NCI-H128 (cell line): ENCODE measurements around the gene PNMA1.

ENCODE experiments used
- DNase-seq: peaks from one replicate; lab custom pipeline; 2025; ENCODE audit not compliant: unreplicated experiment; lab: John Stamatoyannopoulos, UW

Gene PNMA1

GRCh38 chr14:73713803-73714655 is at the start of gene PNMA1:
PNMA1 (minus strand) TSS chr14:73714384; CDS start chr14:73713639, 745 bp downstream.
- peak; percentile 78 for DNase-seq

GRCh38 chr14:73763396-73763795 is 49.2 kb upstream of the PNMA1 start:
- DNase-seq, result no peak

GRCh38 chr14:73762375-73762822 is 48.2 kb upstream of the PNMA1 start:
- no peak for DNase-seq

GRCh38 chr14:73761618-73762355 is 47.6 kb upstream of the PNMA1 start:
- DNase-seq, result no peak

- no peak for DNase-seq
Measured at GRCh38 chr14:73760598-73761586, 46.7 kb upstream of the PNMA1 start.

GRCh38 chr14:73759714-73760597 is 45.8 kb upstream of the PNMA1 start:
- peak; percentile 88 for DNase-seq

- DNase-seq, result no peak
Measured at GRCh38 chr14:73759183-73759713, 45.1 kb upstream of the PNMA1 start.

GRCh38 chr14:73758392-73759182 is 44.4 kb upstream of the PNMA1 start:
- DNase-seq, result peak; percentile 26

GRCh38 chr14:73757876-73758391 is 43.8 kb upstream of the PNMA1 start:
- DNase-seq, result no peak

GRCh38 chr14:73757381-73757780 is 43.2 kb upstream of the PNMA1 start:
- no peak for DNase-seq

- no peak for DNase-seq
Measured at GRCh38 chr14:73755434-73756014, 41.3 kb upstream of the PNMA1 start.

- DNase-seq, result no peak
Measured at GRCh38 chr14:73754911-73755360, 40.8 kb upstream of the PNMA1 start.

- DNase-seq, result no peak
Measured at GRCh38 chr14:73753887-73754795, 40.0 kb upstream of the PNMA1 start.

- no peak for DNase-seq
Measured at GRCh38 chr14:73753124-73753886, 39.1 kb upstream of the PNMA1 start.

GRCh38 chr14:73752297-73752992 is 38.3 kb upstream of the PNMA1 start:
- DNase-seq, result no peak
